Ishikawa (cell line): ENCODE data around the gene TINCR.

ENCODE experiments used
- CEBPB ChIP-seq: IDR thresholded peaks from 2 replicates; pipeline ENCODE4 v1.6.1; 2012
- CREB1 ChIP-seq: IDR thresholded peaks from 2 replicates; pipeline ENCODE4 v1.6.1; 2012; ENCODE audit warnings: low read depth
- TCF12 ChIP-seq: IDR thresholded peaks from 2 replicates; pipeline ENCODE4 v1.6.1; 2012; ENCODE audit warnings: low read depth
- TEAD4 ChIP-seq: IDR thresholded peaks from 2 replicates; pipeline ENCODE4 v1.6.1; 2012
- TF ChIP-seq, protein P1 (sequence below): IDR thresholded peaks from 2 replicates; pipeline ENCODE4 v1.6.1; 2012
- TF ChIP-seq, protein P2 (sequence below): IDR thresholded peaks from 2 replicates; pipeline ENCODE4 v1.6.1; 2012; ENCODE audit warnings: low read depth, mild to moderate bottlenecking

DNA sequence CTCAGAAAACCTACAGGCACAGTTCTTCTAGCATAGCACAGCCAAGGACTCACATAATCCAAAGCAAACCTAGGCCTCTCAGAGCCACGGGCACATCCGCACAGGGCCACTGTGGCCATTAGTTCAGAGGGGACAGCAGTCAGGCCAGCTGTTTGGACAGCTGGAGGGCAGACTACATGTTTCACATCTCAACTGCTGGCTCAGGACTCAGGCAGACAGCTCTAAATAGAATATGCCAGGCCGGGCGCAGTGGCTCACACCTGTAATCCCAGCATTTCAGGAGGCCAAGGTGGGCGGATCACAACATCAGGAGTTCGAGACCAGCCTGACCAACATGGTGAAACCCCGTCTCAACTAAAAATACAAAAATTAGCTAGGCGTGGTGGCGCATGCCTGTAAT is 28.0 kb upstream of the TINCR start:
- TF ChIP-seq, protein P1, sequence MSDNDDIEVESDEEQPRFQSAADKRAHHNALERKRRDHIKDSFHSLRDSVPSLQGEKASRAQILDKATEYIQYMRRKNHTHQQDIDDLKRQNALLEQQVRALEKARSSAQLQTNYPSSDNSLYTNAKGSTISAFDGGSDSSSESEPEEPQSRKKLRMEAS: no peak
- no peak for TF ChIP-seq TCF12
- no peak for TF ChIP-seq TEAD4
- no peak for TF ChIP-seq CEBPB
- TF ChIP-seq, protein P2, sequence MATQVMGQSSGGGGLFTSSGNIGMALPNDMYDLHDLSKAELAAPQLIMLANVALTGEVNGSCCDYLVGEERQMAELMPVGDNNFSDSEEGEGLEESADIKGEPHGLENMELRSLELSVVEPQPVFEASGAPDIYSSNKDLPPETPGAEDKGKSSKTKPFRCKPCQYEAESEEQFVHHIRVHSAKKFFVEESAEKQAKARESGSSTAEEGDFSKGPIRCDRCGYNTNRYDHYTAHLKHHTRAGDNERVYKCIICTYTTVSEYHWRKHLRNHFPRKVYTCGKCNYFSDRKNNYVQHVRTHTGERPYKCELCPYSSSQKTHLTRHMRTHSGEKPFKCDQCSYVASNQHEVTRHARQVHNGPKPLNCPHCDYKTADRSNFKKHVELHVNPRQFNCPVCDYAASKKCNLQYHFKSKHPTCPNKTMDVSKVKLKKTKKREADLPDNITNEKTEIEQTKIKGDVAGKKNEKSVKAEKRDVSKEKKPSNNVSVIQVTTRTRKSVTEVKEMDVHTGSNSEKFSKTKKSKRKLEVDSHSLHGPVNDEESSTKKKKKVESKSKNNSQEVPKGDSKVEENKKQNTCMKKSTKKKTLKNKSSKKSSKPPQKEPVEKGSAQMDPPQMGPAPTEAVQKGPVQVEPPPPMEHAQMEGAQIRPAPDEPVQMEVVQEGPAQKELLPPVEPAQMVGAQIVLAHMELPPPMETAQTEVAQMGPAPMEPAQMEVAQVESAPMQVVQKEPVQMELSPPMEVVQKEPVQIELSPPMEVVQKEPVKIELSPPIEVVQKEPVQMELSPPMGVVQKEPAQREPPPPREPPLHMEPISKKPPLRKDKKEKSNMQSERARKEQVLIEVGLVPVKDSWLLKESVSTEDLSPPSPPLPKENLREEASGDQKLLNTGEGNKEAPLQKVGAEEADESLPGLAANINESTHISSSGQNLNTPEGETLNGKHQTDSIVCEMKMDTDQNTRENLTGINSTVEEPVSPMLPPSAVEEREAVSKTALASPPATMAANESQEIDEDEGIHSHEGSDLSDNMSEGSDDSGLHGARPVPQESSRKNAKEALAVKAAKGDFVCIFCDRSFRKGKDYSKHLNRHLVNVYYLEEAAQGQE: no peak
- no peak for TF ChIP-seq CREB1
